Breast epithelium (tissue), 3 donors: ENCODE results near the gene JAKMIP2.

Source experiments
- CTCF ChIP-seq, 3 donors: fragments of 450-650 bp; IDR thresholded peaks; one replicate each; pipeline ENCODE4 v1.5.1; 2016 to 2017; ENCODE audit warnings: antibody characterized with exemption in 3 of 3, mild to moderate bottlenecking in 3 of 3, moderate library complexity in 3 of 3
- POLR2A ChIP-seq: fragments of 450-650 bp; IDR thresholded peaks from one replicate; pipeline ENCODE4 v1.6.1; 2016; ENCODE audit warnings: antibody characterized with exemption, mild to moderate bottlenecking, moderate library complexity
- POLR2AphosphoS5 ChIP-seq, 3 donors: sonication (generic); formaldehyde crosslinking; IDR thresholded peaks; one replicate each; pipeline ENCODE4 v1.6.1; 2017; ENCODE audit warnings: antibody characterized with exemption in 3 of 3

- no peak for TF ChIP-seq CTCF (IDR thresholded peaks at IDR 0.05)
- no peak for TF ChIP-seq POLR2AphosphoS5 (IDR thresholded peaks at IDR 0.05)
- no peak for TF ChIP-seq POLR2A
These were observed 70.5 kb downstream of the JAKMIP2 start for GRCh38 chr5:147712019-147712418.
